ENCODE data around the gene UBE2E2.

The UBE2E2 gene

GRCh38 chr3:23316924-23317323, 113.8 kb downstream of the UBE2E2 start:
- no peak overlapping the region for H3K4me3 ChIP-seq (ENCODE audit: low read length)
- DNase-seq (ENCODE audit: low read depth) = no peak
- no peak for TF ChIP-seq CTCF (conservative IDR thresholded peaks at IDR 0.05; ENCODE audit: low read length)

GRCh38 chr3:23319366-23320312, 116.5 kb downstream of the UBE2E2 start:
- TF ChIP-seq CTCF (conservative IDR thresholded peaks at IDR 0.05; ENCODE audit: low read length) = no peak
- DNase-seq (ENCODE audit: low read depth) = no peak
- no peak overlapping the region for H3K4me3 ChIP-seq (ENCODE audit: low read length)

- H3K4me3 ChIP-seq (ENCODE audit: low read length) = no peak overlapping the region
- no peak for DNase-seq (ENCODE audit: low read depth)
- TF ChIP-seq CTCF (conservative IDR thresholded peaks at IDR 0.05; ENCODE audit: low read length) = no peak
Observed at GRCh38 chr3:23320586-23321570, 117.8 kb downstream of the UBE2E2 start.

- peak; percentile 57 for DNase-seq (ENCODE audit: low read depth)
- no peak overlapping the region for H3K4me3 ChIP-seq (ENCODE audit: low read length)
- no peak for TF ChIP-seq CTCF (conservative IDR thresholded peaks at IDR 0.05; ENCODE audit: low read length)
Observed at GRCh38 chr3:23324745-23325144, 121.6 kb downstream of the UBE2E2 start.

- H3K4me3 ChIP-seq (ENCODE audit: low read length) = no peak overlapping the region
- no peak for DNase-seq (ENCODE audit: low read depth)
Observed at GRCh38 chr3:23325466-23326065, 122.4 kb downstream of the UBE2E2 start.

More at GRCh38 chr3:23325466-23326065, 122.4 kb downstream of the UBE2E2 start:
- no peak for TF ChIP-seq CTCF (conservative IDR thresholded peaks at IDR 0.05; ENCODE audit: low read length)
